Body of pancreas (tissue), 4 donors: ENCODE results near the gene HERC4. TPM values are rescaled to one million over a fixed set of nuclear protein-coding genes. Genes with fewer than 3 reads are reported as not detected.

Source experiments
- ATAC-seq: fragments of 150-250 bp; one replicate; pipeline ENCODE4 v1.9.1; 2016
- DNase-seq, 4 donors: peaks; one replicate each; pipeline ENCODE4 v3.0.0-alpha.2; 2019
- H3K27ac ChIP-seq, 4 donors: fragments of 200-600 bp; sonication (generic); 1 replicate in 3 of 4; 2 replicates in 1 of 4; pipeline versions ENCODE4 v1.5.1 to v1.6.1; 2016 to 2019; ENCODE audit warnings: mild to moderate bottlenecking in 1 of 4, mixed read lengths in 1 of 4, moderate library complexity in 1 of 4
- H3K27me3 ChIP-seq, 2 donors: fragments of 200-600 bp; sonication (generic); one replicate each; pipeline ENCODE4 v1.6.0; 2016; ENCODE audit warnings: mild to moderate bottlenecking in 1 of 2
- H3K36me3 ChIP-seq, 2 donors: fragments of 200-600 bp; sonication (generic); replicated peaks in 1 of 2; 2 replicates each; pipeline ENCODE4 v1.5.1; 2016; ENCODE audit warnings: low read depth in 2 of 2; ENCODE audit not compliant: insufficient read depth in 1 of 2
- H3K4me1 ChIP-seq: fragments of 200-600 bp; sonication (generic); one replicate; pipeline ENCODE4 v1.6.0; 2016
- H3K4me3 ChIP-seq, 2 donors: fragments of 200-600 bp; sonication (generic); 1 replicate in 1 of 2; 2 replicates in 1 of 2; pipeline ENCODE4 v1.5.1; 2016 to 2019
- H3K9me3 ChIP-seq, 3 donors: fragments of 200-600 bp; sonication (generic); 1 replicate in 2 of 3; 2 replicates in 1 of 3; pipeline ENCODE4 v1.5.1; 2016
- CTCF ChIP-seq, 7 experiments: fragments of 450-650 bp in 4 of 7; fragments of 200-600 bp in 3 of 7; sonication (generic) in 3 of 7; IDR thresholded peaks; one replicate each; pipeline ENCODE4 v1.5.1; 2016 to 2019; ENCODE audit warnings: antibody characterized with exemption in 7 of 7
- POLR2A ChIP-seq, 3 donors: fragments of 450-650 bp; IDR thresholded peaks; one replicate each; pipeline ENCODE4 v1.6.1; 2016; ENCODE audit warnings: antibody characterized with exemption in 3 of 3, mild to moderate bottlenecking in 2 of 3
- WGBS, 2 donors: methylation state at CpG; one replicate each; pipeline ENCODE4 v1.1.5; 2017; 5-methylcytosine and 5-hydroxymethylcytosine counted together
- intact Hi-C: fragments of 100-400 bp; cut with DNase I; formaldehyde crosslinking; loops from one replicate; pipeline ENCODE4 v1.15.1; 2023
- total RNA-seq, 2 donors: library from RNA; depleted of rRNA; stranded (reverse); fragments of >200 nt; gene quantifications; one replicate each; pipeline ENCODE4 v1.1.0, GENCODE V29; 2016

Gene HERC4
- total RNA-seq, 2 donors from 2014 or later: 21.4 to 42.8 TPM

DNA sequence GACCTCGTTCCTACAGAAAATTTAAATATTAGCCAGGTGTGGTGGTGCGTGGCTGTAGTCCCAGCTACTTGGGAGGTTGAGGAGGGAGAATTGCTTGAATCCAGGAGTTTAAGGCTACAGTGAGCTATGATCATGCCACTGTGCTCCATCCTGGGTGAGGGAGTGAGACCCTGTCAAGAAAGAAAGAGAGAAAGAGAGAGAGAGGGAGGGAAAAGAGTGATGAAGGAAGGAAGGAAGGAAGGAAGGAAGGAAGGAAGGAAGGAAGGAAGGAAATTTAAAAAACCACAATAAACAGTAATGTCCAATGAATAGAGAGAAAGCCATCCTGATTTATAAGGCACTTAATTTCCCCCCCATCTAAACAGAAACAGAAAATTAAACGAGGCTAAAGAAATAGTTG is 43.6 kb upstream of the HERC4 start:
- H3K4me3 ChIP-seq: no peak overlapping the region
- 77 to 79% methylated on average over 3 of the region's 3 CpGs for WGBS, 2 donors
- no peaks in the 10 kb centered on the region for H3K27me3 ChIP-seq
- no peak overlapping the region for H3K27ac ChIP-seq
- intact Hi-C loops: no loop called here
- ATAC-seq (no peak), DNase-seq (no peak)
- no peak for TF ChIP-seq POLR2A (IDR thresholded peaks at IDR 0.05)
- TF ChIP-seq CTCF (IDR thresholded peaks at IDR 0.05): no peak
- no peaks in the 10 kb centered on the region for H3K9me3 ChIP-seq
- H3K4me1 ChIP-seq: no peaks in the 10 kb centered on the region
- no peaks in the 10 kb centered on the region for H3K36me3 ChIP-seq

DNA sequence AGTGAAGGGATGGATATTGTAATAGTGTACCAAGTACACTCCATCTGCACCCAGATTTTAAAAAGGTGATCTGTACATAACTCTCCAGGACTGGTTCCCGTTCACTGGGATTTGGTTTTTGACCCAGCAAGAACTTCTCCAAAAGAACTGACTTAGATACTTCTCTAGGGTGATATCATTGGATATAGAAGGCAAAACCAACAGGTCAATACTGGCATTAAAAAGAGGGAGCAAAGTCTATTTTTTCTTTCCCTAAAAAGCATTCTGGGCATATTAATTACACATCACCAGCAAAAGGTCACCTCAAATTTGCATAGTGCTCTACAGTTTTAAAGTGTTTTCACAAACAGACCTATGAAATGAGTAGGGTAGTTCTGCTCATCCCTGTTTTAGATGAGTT is 37.8 kb upstream of the HERC4 start:
- Histone ChIP-seq H3K27me3 (no peaks in the 10 kb centered on the region), H3K4me1 (peaks cover 9% of the 10 kb centered on the region), H3K27ac (no peak overlapping the region), H3K4me3 (no peak overlapping the region), H3K36me3 (no peaks in the 10 kb centered on the region), H3K9me3 (no peaks in the 10 kb centered on the region)
- intact Hi-C loops: no loop called here
- no peak for TF ChIP-seq CTCF (IDR thresholded peaks at IDR 0.05)
- no peak for TF ChIP-seq POLR2A (IDR thresholded peaks at IDR 0.05)
- 93 to 95% methylated on average over 1 of the region's 1 CpG for WGBS, 2 donors
- DNase-seq (no peak), ATAC-seq (no peak)

- DNase-seq: peak in 1 of 4 donors; percentile 23
- Histone ChIP-seq H3K27me3 (no peaks in the 10 kb centered on the region), H3K4me3 (no peak overlapping the region), H3K9me3 (no peaks in the 10 kb centered on the region), H3K36me3 (no peaks in the 10 kb centered on the region), H3K27ac (no peak overlapping the region), H3K4me1 (peaks cover 12% of the 10 kb centered on the region)
- intact Hi-C loops: no loop called here
- ATAC-seq: peak; percentile 28
- WGBS, 2 donors: 58 to 61% methylated on average over 2 of the region's 2 CpGs
- TF ChIP-seq CTCF (IDR thresholded peaks at IDR 0.05) (no peak), POLR2A (IDR thresholded peaks at IDR 0.05) (no peak)
Observed at GRCh38 chr10:68111584-68111983, 36.5 kb upstream of the HERC4 start.

- WGBS, 2 donors: 24 to 29% methylated on average over 2 of the region's 2 CpGs
- TF ChIP-seq CTCF (IDR thresholded peaks at IDR 0.05) (no peak), POLR2A (IDR thresholded peaks at IDR 0.05) (no peak)
- no peaks in the 10 kb centered on the region for H3K36me3 ChIP-seq
- intact Hi-C loops: no loop called here
- peaks cover 24% of the 10 kb centered on the region for H3K4me1 ChIP-seq
- DNase-seq: no peak
- no peak for ATAC-seq
- H3K9me3 ChIP-seq: no peaks in the 10 kb centered on the region
- H3K27me3 ChIP-seq: no peaks in the 10 kb centered on the region
- H3K4me3 ChIP-seq: no peak overlapping the region
- peak overlapping the region in 1 of 4 donors; percentile 1 for H3K27ac ChIP-seq
Observed at GRCh38 chr10:68110027-68110426, 34.9 kb upstream of the HERC4 start.

DNA sequence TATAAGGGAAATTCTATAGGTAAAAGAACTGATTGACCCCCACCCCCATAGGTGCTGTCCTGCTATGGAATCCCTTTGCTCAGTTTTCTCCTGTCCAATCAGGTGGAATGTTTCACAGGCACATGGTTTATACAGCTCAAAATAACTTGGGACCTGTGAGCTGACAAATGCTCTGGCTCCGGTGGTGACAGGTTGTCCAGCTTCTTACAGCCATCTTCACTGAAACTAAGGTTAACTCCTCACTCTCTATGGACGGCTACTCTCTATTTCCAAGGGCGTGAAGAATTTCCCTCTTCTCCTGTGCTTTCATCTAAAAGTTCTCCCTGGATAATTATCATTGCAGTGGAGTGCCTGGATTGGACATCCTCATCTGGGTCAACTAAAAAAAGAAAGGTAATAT is 34.2 kb upstream of the HERC4 start, which contains the start of gene MYPN:
Gene MYPN (plus strand): TSS at position 158 of the 400 bp plus-strand sequence. CDS start 11,951 bp downstream, outside the sequence.
- WGBS, 2 donors: 41 to 42% methylated on average over 3 of the region's 3 CpGs
- peaks cover 24% of the 10 kb centered on the region for H3K4me1 ChIP-seq
- DNase-seq: no peak
- no peaks in the 10 kb centered on the region for H3K27me3 ChIP-seq
- no peaks in the 10 kb centered on the region for H3K36me3 ChIP-seq
- H3K27ac ChIP-seq: peak within 1 kb of the TSS in 2 of 4 donors; percentile 37 to 48
- H3K4me3 ChIP-seq: no peak within 1 kb of the TSS
- ATAC-seq: no peak
- no peaks in the 10 kb centered on the region for H3K9me3 ChIP-seq
- intact Hi-C loops: no loop called here
- TF ChIP-seq POLR2A (IDR thresholded peaks at IDR 0.05) (no peak), CTCF (IDR thresholded peaks at IDR 0.05) (no peak)
